Activated naive CD4-positive, alpha-beta T cell treated with Interleukin-2 at 50 U/mL for 16 hours (primary cell): ENCODE data around the gene RHO.
A peak's percentile ranks its signal among the peaks of the same experiment; 100 is the strongest.

Experiments
- DNase-seq: peaks from one replicate; pipeline ENCODE4 v3.0.0-alpha.2; 2020

RHO gene

DNA sequence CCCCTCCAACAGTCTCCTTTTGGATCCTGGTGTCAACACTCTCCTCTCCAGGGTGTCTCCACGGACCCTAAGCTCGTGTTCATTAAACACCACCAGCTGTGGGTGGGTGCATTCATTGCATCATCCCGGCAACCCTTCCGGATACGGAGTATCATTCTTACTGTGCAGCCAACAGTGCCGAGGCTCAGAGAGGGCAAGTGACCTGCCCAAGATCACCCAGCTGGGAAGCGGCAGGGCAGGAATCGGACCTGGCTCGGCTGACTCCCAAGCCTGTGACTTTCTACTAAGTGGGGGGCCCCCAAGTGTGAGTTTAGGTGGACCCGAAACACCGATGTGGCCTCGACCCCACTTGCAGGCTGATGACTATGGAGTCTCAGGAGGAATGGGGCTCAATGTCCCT, 34.9 kb downstream of the RHO start:
- DNase-seq = no peak

GRCh38 chr3:129563850-129564535, 35.6 kb downstream of the RHO start:
- no peak for DNase-seq

- DNase-seq = no peak
These were observed 36.7 kb downstream of the RHO start for GRCh38 chr3:129564981-129565644.

GRCh38 chr3:129565902-129566301, 37.5 kb downstream of the RHO start:
- DNase-seq = no peak

GRCh38 chr3:129567176-129567705, 38.8 kb downstream of the RHO start:
- DNase-seq = no peak

DNA sequence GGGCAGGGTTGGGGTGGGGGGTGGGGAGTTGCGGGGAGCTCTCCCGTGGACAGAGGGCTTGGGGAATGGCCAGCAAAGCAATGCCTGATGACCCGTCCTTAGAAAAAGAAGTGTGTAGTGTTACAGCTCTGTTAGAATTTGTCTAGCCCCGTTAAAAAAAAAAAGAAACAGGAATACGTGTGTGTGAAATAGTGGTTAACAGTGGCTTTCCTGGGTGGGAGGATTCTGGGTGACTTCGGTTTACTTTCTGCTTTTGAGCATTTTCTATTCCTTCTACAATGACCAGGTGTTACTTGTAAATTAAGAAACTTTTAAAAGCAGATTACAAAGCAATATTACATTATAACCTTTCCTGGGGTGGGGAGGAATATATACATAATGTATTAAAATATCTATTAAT, 39.5 kb downstream of the RHO start:
- no peak for DNase-seq

DNA sequence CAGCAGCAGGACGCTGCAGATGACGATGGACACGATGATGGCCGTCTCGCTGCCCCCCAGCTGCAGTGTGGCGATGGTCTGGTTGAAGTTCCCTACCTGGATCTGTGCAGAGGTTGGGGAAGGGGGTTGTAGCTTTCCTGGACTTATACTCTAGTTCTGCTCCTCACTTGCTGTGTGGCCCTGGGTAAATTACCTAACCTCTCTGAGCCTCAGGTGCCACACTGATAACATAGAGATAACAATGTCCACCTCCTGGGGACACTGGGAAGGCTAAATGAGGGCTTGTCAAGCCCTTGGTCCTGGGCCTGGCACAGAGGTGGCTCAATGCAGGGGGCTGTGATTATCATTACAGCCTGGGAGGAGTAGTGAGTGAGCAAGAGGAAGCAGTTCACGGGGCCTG, 41.4 kb downstream of the RHO start:
- DNase-seq = no peak

GRCh38 chr3:129571605-129572547, 43.4 kb downstream of the RHO start:
- no peak for DNase-seq

DNA sequence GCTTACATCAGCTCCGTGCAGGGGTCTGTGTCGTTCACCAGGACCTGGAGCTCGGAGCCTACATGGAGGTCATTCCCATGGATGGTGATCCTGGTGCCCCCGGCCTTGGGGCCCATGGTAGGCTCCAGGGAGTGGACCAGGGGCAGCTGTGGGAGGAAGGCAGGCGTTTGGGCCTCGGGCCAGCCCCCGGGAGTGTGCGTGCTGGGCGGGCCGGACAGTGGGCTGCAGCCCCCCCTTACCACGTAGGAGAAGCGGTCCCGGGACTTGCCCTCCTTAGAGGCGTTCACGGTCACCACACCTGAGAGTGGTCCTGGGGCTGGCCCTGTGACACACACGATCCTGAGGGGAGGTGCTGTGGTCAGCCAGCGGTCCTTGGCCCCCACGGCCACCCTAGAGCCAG, 44.2 kb downstream of the RHO start:
- no peak for DNase-seq

DNA sequence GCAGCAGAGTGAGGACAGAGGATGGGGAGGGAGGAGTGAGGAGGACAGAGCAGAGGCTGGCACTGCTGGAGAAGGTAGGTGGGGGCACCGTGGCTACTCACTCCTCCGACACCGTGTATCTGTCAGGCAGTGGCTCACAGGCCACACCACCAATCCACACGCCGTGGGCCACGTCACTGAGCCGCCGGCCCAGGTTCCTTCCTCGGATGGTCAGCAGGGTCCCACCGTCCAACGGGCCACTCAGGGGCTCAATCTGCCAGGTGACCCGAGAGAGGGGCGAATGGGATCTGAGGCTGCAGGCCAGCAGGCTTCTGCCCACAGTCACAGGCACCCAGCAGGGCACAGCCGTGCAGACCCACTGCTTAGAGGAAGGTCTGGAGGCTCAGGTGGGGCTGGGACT, 45.1 kb downstream of the RHO start:
- no peak for DNase-seq

- DNase-seq = no peak
These were observed 45.8 kb downstream of the RHO start for GRCh38 chr3:129574206-129574605.

DNA sequence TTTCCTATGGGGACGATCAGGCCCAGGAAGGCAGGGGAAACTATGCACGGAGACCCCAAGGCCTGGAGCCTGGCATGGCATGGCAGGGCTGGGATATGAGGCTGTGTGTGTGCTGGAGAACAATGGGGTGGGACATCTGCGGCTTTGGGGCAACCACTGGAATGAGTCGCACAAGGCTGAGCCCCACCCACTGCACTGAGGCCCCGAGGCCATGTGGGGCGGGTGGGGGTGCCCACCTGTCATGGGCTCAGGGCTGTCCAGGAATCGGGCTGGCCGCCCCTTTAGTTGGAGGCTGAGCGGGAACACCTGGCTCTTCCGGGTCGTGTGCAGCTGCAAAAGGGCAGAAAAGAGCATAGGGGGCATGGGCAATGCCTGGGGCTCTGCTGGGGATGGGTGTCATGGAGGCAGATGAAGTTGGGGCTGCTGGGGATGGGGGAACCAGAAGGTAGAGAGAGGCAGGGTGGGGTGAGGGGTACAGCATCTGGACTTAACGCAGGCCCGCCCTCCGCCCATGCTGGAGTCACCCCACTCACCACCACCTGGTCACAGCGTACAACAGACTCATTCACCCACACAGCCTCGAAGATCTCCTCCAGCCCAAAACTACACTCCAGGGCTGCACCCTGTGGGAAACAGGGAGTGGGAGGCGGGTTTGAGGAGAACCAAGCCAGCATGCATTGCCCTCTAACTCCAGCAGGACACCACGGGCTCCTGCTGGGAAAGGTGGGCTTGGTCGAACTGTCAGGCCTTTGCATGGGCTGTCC, 47.0 kb downstream of the RHO start:
- DNase-seq = no peak

DNA sequence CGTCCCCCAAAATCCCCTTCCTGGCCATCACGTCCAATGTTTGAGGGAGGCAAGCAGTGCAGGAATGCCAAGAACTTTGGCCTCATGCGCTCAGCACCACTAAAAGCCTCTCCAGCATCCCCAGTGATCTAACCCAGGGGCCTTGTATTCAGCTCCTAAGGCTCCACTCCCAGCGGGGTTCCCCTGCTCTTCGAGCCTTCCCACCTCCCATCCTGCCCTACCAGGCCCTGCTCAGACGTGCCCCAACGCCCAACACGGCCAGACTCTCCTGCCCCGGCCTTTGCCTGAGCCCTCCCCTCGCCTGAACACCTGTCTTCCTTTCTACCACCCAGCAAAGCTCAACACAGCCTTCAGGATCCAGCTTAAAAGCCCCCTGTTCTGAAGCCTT, 47.6 kb downstream of the RHO start:
- no peak for DNase-seq

GRCh38 chr3:129576514-129577352, 48.3 kb downstream of the RHO start:
- peak; percentile 45 for DNase-seq

GRCh38 chr3:129577366-129577765, 48.9 kb downstream of the RHO start:
- DNase-seq = no peak

- DNase-seq = no peak
These were observed 49.7 kb downstream of the RHO start for GRCh38 chr3:129577925-129578786.

- DNase-seq = no peak
These were observed 51.6 kb downstream of the RHO start for GRCh38 chr3:129579991-129580390.

DNA sequence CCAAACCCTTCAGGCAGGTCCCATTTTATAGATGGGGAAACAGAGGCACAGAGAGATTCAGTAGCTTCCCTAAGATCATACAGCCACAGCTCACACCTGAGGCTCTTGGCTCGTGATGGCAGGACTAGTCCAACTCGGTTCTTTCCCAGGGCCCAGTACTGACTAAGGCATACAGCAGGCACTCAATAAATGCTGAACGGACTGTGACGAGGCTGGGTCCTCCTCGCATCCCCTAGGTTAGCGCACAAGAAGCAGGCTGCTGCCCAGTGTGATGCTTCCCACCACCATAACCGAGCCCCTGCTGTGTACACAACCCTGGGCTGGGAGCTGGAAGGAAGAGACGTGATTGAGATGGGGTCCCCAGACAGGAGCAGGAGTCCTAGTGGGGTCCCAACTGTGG, 53.2 kb downstream of the RHO start:
- no peak for DNase-seq

DNA sequence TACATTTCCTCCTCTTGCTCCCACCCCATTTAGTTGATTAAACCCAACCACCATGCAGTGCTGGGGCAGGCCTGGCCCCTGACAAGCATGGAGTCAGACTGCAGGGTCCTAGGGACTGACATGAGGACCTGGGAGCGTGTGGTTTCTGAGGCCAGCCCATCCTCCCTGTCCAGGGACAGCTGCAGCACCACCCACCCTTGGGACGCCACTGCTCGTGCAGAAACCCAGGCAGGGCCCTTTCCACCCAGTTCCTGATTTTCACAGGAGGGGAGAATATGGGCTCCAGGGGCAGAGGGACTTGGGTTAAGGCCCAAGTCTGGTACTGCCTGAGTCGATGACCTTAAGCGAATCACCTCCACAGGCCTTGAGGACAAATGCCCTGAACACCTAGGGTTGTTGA, 54.4 kb downstream of the RHO start:
- no peak for DNase-seq

DNA sequence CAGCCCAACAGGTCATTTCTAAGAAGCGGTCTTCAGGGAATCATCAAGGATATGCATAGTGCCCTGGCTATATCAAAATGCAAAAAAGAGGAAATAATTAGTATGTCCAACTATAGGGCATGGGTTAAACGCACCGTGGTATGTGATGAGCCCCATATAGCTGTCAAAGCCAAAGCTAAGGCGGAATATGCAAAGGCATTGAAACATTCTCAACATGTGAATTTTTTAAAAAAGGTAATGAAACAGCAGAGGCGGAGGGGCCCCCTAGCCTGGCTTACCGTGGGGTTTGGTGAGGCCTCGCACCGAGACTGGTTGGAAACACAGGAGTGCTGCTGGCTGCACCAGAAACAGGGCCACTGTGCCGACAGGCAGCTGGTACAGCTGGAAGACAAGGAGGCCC, 54.9 kb downstream of the RHO start:
- no peak for DNase-seq

GRCh38 chr3:129584631-129585030, 56.2 kb downstream of the RHO start:
- no peak for DNase-seq
